NCI-H748 (cell line): ENCODE measurements around the gene IL1RAPL2.
A peak's percentile ranks its signal among the peaks of the same experiment; 100 is the strongest.

Experiments
- DNase-seq: peaks from one replicate; lab custom pipeline; 2025; ENCODE audit not compliant: unreplicated experiment; lab: John Stamatoyannopoulos, UW

IL1RAPL2 gene

GRCh38 chrX:105260291-105261043 is 694.5 kb downstream of the IL1RAPL2 start:
- no peak for DNase-seq

- no peak for DNase-seq
Measured at GRCh38 chrX:105263171-105263570, 697.2 kb downstream of the IL1RAPL2 start.

GRCh38 chrX:105263801-105264200 is 697.8 kb downstream of the IL1RAPL2 start:
- no peak for DNase-seq

GRCh38 chrX:105265093-105265492 is 699.1 kb downstream of the IL1RAPL2 start:
- no peak for DNase-seq

DNA sequence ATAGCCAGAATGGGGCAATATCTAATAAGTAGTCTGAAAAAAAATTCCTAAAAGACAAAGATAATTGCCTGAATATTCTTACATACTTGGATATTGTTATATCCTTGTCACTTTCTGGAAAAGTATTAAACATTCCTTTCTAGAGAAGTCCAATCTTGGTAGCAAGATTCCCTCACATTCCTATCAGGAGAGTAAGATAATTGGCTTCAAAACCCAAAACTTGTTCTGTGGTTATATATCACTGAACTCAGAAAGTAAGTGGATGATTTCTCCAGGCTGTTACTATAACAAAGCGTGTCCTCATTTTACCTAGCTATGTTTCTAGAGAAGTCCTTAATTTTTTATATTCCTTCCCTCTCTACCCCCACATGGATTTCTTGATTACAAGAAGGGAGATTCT is 700.5 kb downstream of the IL1RAPL2 start:
- no peak for DNase-seq

- DNase-seq, result no peak
Measured at GRCh38 chrX:105267167-105267566, 701.2 kb downstream of the IL1RAPL2 start.

DNA sequence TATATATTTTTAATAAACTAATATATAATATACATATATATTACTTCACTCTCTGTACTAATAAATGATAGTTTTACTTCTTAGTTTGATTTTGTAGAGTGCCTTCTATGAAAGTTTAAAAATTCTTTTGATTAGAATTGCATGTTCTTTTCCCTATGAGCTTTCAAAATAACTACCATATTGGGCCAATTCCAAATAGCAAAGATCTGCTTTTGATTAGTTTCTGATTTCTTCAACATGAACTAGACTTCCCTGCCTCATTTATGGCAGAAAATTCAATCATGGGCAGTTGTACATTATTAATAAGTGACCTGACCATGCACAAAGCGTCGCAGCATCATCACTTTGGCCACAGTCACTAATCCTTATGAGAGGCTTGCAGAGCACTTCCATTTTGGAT is 703.4 kb downstream of the IL1RAPL2 start:
- DNase-seq, result no peak

DNA sequence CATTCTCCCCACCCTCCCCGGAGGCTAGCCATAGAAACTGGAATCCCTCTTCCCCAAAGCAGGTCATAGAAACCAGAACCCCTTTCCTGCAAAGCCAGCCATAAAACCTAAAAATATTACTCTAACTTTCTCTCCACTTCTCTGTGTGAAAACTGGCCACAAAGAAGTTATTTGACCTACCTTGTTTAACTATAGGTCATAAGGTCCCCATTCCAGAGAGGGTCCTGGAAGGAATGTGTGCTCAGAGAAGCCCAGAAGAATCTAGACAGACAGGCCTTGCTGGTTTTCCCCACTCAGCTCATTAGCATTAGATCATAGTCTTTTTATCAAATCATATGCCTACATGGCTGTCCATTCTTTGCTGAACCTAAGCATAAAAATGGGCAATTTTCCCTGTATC is 707.3 kb downstream of the IL1RAPL2 start:
- DNase-seq, result no peak

DNA sequence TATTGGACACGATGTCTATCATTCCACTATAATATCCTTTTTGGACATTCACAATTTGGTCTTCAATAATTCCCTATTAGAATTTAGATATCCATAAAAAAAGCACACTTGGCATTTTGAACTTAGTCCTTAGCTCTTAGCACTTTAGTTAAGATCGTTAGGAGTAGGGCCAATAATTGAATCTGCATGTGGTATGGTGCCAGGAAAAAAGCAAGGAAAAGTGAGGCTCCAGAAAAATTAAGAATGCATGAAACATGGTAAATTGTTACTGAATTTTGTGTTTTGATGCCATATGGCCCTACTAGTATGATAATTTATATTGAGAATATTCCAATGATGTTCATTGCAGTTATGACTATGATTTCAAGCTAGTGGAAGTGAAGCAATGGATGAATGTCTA is 708.1 kb downstream of the IL1RAPL2 start:
- DNase-seq, result no peak

- DNase-seq, result no peak
Measured at GRCh38 chrX:105277132-105277531, 711.1 kb downstream of the IL1RAPL2 start.

DNA sequence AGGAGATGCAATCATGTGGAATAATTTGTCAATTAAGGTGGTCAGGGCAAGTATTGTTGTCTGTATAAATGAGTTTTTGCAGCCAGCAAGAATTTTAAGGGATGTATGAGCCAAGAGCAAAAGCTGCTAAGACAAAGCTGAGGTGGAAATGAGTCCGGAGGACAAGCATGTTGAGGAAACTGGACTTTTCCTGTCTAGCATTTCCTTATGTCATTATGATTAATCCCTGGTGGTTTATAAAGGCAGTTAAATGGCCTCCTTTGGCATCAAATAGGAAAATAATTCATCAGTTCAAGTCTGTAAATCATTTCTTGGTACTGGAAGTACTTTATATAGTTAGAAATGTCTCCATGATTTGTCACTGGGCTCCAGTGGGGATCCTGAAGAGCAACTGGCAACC is 716.1 kb downstream of the IL1RAPL2 start:
- no peak for DNase-seq

DNA sequence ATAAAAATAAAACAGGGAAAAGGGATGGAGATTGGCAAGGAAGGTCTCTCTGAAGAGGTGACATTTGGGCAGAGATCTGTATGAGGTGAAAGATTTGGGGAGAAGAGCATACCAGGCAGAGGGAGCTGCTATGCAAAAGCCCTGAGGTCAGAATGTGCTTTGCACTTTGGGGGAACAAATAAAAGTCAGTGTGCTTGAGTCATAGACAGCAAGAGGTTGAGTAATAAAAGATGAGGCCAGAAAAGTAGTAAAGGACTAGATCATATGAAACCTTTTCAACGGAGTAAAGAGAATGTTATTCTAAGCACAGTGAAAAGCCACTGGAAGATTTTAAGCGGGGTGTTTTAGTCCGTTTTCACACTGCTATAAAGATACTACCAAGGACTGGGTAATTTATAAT is 731.0 kb downstream of the IL1RAPL2 start:
- no peak for DNase-seq

- no peak for DNase-seq
Measured at GRCh38 chrX:105299286-105299685, 733.3 kb downstream of the IL1RAPL2 start.

GRCh38 chrX:105302246-105302645 is 736.2 kb downstream of the IL1RAPL2 start:
- no peak for DNase-seq

DNA sequence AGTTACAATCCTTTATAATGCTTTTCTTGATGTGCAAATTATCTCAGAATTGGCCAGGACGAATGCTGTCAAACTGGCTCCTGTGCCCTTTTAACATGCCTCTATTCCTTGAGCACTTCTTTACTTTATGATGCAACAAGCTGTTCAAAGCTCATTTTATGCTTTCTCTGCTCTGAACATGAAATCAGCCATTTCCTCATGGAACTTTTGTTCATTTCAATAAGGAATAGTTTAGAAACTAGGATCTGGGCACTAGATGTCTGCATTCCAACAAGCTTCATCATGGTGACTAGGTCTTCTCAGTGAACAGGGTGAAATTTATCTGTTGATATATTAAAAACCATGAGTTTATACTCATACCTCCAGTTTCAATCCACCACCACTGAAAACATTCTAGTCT is 741.8 kb downstream of the IL1RAPL2 start:
- no peak for DNase-seq

DNA sequence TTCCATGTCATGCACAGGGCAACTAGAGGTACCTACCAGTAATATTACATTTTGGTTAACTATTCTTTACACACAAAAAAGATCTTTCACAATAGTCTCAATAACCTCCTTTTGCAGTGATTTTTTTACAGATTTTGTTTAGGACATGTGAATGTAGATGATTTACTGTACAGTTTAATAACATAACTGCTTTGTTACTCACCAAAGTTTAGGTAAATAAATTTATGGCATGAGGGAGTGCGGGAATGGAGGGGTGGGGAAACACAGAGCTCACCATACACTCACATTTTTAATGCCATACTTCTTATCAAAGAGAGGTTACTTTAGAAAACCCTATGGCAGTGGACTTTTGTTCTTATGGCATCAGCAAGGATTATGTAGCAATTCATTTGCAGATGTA is 747.6 kb downstream of the IL1RAPL2 start:
- no peak for DNase-seq

GRCh38 chrX:105314458-105314857 is 748.5 kb downstream of the IL1RAPL2 start:
- no peak for DNase-seq

- DNase-seq, result no peak
Measured at GRCh38 chrX:105315248-105315647, 749.2 kb downstream of the IL1RAPL2 start.

DNA sequence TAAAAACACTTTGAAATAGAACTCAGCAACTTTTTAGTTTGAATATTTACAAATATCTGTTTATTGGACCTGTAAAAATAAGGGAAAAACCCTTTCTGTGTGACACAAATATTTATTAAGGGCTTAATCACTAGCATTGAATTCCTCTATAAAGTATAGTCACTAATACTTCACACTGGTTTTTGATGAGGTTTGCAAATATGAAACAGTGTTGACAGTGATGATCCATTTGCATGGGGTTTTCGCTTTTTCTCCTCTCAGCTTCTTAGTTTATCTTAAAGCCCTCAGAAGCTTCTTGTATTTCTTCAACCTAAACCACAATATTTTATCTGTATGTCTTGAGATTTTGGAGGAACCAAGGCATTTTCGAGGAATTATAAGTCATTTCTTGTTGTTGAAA is 751.1 kb downstream of the IL1RAPL2 start:
- DNase-seq, result no peak

- peak; percentile 0 for DNase-seq
Measured at GRCh38 chrX:105323928-105324327, 757.9 kb downstream of the IL1RAPL2 start.

- DNase-seq, result no peak
Measured at GRCh38 chrX:105328773-105329172, 762.8 kb downstream of the IL1RAPL2 start.

GRCh38 chrX:105331244-105331643 is 765.2 kb downstream of the IL1RAPL2 start:
- no peak for DNase-seq

DNA sequence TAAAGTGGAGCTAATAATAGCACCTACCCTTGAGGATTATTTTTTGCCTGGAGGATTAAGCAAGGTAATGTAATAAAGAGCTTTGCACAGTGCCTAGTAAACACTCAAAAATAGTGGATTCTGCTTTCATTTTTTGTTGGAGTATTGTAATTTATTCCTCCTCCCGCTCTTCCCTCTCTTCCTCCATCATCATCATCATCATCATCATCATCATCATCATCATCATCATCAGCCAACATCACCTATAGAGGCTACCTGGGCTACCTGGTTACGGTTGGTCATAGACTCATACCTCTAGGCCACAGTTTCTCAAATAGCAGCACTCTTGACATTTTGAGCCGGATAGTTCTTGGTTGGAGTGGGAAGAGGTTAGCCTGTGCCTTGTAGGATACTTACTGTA is 781.4 kb downstream of the IL1RAPL2 start:
- DNase-seq, result no peak
